NOMO-1 (cell line): Measurements from ENCODE around the gene PTPN12.
"Not testable (repeated sequence)": the region's sequence is repeated elsewhere in the genome, so short reads cannot be mapped to it uniquely, and the experiment has no call there.

Experiments used
- DNase-seq, 2 experiments: peaks; one replicate each; lab custom pipeline; 2025; ENCODE audit not compliant: unreplicated experiment in 2 of 2; lab: John Stamatoyannopoulos, UW

Gene PTPN12

DNA sequence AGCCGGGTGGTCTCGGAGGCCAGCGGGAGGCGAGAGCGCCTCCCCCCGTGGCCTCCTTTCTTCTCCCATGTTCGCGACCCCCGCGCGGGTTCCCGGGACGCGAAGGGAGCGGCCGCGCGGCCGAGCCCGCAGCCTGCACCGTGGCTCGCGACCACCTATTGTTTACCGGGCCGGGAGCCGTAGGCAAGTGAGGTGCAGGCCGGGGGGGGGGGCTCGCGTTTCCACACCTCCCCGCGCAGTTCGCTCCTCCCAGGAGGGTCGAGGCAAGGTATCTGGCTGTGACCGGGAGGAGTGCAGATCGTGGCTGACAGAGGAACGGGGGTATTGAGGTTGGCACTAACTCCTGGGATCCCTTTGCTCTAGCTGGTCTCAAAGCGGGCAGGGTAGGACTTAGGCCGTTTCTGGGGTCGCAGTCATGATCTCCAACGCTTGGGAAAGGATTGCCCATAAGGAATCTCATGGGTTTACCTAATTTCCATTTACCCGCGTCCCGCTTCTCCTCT, 734 bp downstream of the PTPN12 start:
- DNase-seq = peak; percentile 38 to 60

DNA sequence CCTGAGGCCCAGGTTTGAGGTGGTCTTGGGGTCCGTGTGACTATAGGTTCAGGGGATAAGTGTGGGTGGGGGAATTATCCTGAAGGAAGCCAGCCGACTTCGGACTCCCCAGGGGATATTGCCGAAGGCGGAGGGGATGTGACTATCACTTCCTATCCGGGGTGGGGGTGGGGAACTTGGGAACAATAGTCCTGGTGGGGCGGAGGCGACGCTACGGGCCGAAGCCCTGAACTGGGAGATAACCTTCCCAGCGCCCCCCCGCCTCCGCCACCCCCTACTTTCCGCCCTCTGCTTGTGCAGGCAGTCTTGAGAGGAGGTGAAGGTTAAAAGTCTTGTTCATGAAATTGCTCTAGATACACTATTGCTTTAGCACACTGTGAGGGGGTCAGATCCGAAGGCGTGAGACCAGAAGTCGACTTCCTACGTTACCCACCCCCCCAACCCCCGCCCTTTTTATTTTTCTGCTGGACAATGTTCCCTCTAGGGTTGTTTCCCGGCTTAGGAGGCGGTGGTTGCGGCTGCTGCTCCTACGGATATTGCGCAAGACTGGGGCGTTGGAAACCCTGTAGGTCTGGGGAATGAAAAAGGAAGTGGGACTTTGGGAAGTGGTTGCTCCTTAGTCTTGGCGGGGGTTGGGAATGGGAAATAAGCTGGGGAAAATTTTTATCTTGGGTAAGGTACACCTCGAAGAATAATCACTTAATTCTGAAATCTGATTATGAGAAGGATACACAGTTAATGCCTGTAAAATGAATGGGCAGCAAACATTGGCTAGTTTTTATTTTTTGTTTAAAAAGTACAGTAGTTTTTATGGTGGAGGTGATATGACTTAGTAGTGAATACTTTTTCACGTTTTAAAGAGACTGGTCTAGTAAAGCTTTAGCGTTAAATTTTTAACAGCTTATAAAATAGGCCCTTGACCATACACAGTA, 1.5 kb downstream of the PTPN12 start:
- peak; percentile 63 to 78 for DNase-seq

DNA sequence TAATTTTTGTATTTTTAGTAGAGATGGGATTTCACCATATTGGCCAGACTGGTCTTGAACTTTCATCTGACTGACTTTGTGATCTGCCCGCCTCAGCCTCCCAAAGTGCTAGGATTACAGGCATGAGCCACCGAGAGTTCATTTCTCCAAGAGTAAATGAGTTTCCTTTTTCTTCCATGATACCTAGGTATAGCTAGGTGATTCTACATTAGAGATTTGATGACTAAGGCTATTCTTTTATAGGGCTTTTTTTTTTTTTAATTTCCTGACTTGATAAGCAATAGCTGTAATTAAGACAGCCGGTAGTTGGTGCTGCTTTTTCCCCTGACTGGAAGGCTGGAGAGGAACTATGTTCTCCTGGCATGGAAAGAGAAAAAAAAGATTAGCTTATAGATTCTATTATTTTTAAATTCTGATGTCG, 3.3 kb downstream of the PTPN12 start:
- DNase-seq = no peak

DNA sequence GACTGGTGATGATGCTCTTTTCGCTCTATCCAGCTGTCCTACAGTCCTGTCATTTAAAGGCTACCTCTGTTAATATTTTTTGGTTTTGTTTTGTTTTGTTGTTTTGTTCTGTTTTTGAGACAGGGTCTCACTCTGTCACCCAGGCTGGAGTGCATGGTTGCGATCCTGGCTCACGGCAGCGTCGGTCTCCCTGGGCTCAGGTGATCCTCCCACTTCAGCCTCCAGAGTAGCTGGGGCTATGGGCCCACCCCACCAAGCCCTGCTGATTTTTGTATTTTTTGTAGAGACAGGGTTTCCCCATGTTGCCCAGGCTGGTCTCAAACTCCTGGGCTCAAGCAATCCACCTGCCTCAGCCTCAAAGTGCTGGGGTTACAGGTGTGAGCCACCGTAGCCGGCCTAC, 3.9 kb downstream of the PTPN12 start:
- DNase-seq = not testable (repeated sequence)

DNA sequence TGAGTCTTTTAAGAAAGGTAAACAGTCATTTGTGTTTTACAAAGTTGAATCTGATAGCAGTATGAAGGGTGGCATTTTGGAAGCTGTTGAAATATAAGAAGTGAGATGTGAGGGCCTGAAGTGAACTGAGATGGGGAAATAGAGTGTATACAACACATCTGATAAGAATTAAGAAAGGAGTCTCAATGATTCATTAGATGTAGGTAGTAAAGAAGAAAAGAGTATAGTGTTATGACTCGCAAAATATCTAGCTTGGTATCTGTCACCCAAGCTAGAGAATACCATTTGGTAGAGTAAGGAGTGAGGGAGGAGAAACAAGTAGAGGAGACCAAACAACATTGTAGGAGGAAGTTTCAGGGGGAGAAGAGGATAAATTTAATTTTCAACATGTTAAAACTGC, 5.3 kb downstream of the PTPN12 start:
- DNase-seq = peak in 1 of 2 experiments; percentile 70

DNA sequence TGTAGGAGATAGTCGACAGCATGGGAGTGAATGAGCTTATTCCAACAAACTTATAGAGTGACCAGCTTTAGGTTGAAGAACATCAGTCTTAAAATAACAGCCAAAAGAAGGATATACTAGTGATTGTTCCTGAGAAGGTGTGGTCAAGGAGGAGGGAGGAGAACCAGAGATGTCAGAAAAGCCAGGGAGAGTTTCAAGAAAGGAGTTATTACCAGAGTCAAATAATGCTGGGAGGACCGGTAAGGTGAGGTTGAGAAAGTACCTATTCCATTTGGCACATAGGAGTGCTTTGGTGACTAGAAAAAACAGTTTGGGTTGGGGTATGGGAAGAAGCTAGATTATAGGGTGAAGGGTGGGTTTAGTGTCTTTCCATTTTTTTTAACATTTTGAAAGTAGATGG, 5.8 kb downstream of the PTPN12 start:
- no peak for DNase-seq

DNA sequence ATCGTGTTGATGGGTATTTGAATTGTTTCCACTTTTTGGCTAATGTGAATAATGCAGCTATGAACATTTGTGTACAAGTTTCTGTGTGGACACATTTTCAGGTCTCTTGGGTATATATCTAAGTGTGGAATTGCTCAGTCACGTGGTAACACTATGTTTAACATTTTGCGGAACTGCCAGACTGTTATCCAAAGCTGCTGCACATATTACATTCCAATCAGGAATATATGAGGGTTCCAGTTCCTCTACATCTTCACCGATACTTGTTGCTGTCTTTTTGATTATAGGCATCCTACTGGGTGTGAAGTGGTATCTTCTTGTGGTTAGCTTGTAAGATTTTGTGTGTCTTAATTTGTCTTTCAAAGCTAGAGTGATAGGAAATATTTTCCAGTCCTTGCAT, 6.8 kb downstream of the PTPN12 start:
- no peak for DNase-seq

DNA sequence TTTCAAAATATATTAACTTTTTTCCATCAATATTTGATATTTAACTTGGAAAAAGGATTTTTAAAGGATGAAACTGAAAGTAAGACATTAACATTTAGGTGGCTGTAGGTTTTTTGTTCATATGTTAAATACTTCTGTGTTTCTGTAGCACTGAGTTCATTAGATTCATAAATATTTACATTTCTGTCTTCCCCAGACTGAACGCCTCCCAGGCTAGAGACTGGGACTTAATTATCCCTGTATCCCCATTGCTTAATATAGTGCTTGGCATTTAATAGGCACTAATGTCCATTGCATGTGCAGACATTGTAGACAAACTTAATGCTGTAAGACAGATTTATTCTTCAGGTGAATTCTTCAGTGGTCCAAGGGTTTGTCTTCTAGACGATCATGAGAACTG, 7.4 kb downstream of the PTPN12 start:
- DNase-seq = no peak

DNA sequence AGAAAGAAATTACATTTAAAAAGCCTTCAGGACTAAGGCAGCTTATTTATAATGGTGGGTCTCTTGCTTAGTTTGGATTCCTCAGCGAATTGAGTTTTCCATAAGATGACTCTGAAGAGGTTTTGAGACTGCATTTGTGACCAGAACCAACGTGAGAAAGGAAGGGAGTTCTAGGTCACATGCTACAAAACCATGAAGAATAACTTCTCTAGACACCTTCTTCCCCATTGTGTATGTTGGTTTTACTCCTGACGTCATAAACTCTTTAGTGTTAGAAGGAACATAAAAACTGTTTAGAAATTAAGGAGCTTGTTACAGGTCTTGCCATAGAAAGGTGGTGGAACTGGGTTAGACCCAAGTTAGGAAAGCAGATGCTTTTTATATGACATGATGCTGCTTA, 11.1 kb downstream of the PTPN12 start:
- peak in 1 of 2 experiments; percentile 83 for DNase-seq

DNA sequence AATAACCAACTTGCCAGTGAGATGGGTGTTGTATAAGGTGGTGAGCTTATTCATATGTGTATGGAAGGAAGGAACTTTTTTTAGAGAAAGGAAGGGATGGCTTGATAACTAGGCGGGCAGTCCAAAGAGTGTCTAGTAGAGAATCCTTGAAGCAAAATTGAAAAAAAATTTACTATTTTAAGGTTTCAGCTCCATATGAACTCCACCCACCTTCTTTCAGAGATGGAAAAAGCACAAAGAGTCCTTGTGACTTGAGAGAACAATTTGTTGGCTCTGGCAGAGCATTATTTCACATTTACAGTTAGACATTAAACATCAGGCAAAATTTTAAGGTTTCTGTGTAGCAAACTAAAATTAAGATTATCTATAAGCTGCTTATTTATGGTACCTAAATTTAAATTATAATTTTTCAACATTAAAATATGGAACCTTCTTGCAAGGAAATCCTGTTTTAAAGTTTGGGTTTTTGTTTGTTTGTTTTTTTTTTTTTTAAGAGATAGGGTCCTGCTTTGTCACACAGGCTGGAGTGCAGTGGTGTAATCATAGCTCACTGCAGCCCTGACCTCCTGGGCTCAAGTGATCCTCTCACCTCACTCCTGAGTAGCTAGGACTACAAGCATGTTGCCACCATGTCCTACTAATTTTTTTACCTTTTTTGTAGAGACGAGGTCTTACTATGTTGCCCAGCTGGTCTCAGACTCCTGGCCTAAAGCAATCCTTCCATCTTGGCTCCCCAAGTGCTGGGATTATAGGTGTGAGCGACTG, 12.2 kb downstream of the PTPN12 start:
- DNase-seq = no peak

DNA sequence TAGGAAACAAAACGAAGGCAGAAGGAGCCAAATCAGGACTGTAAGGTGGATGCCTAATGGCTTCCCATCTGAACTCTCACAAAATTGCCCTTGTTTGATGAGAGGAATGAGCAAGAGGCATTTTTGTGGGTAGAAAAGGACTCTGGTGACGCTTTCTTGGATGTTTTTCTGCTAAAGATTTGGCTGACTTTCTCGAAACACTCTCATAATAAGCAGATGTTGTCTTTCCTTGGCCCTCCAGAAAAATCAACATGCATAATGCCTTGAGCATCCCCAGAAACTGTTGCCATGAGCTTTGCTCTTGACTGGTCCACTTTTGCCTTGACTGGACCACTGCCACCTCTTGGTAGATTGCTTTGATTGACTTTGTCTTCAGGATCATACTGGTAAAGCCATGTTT, 13.5 kb downstream of the PTPN12 start:
- DNase-seq = no peak

DNA sequence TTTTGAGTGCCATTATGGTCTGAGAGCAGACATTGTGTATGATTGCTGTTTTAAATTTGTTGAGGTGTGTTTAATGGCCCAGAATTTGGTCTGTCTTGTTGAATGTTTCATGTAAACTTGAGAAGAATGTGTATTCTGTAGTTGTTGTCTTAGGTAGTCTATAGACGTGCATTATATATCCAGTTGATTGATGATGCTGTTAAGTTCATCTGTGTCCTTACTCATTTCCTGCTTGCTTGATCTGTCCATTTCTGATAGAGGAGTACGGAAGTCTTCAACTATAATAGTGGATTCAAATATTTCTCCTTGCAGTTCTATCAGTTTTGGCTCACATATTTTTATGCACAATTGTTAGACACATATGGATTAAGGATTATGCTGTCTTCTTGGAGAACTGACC, 16.0 kb downstream of the PTPN12 start:
- no peak for DNase-seq

DNA sequence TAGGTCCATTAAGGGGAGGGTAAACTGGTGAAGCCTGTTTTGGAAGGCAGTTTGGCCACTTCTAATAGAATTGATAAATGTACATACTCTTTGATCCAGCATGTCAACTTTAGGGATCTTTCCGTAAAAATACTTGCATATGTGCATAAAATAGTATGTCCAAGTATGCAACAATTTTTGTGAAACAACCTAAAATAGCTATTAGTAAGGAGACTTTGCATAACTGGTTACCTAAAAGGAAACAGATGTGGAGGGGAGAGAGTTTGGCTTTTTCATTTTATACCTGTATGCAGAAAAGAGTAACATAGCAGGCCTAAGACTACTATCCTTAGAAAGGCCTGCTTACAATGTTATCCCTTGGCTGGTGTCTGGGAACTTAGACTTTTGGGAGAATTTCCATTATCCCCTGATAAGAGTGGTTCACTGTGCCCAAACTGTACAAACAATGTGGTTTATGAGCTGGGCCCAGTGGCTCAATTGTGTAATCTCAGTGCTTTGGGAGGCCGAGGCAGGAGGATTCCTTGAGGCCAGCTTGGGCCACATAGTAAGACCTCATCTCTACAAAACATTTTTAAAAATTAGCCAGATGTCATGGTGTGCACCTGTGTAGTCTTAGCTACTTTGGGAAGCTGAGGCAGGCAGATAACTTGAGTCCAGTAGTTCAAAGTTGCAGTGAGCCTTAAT, 21.3 kb downstream of the PTPN12 start:
- DNase-seq = no peak

DNA sequence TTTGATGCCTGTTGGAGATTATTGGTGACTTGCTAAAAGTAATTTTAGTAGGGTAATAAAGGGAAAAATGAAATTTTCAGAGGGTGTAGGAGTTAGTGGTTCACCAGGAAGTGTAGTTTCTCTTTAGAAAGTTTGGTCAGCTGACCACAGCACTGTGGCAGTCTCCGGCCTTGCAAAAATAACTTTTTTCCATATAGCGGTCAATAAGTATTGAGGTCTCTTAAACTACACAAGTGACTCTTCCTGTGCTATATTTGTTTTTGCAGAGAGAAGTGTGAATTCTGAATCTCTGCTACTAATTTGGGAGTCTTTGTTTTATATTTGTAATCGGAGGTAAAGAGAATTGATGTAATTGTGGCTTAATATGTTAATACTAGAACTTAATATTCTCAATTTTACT, 24.3 kb downstream of the PTPN12 start:
- peak in 1 of 2 experiments; percentile 44 for DNase-seq

DNA sequence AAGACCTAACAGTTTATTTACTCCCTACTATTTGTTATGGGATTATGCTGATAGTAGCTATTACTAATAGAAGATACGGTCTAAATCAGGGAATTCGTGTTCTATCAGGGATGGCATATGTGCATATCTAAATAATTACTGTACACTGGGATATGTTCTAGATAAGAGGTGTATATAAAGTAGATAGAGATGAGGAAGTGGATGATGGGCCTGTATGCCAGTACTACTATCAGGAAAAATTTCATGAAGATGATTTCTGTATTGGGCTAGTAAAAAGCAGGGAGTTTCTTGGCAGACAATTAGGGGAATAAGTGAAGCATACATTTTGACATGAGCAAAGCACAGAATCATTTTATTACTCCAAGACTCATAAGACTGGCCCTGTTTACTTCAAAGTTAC, 26.2 kb downstream of the PTPN12 start:
- no peak for DNase-seq

DNA sequence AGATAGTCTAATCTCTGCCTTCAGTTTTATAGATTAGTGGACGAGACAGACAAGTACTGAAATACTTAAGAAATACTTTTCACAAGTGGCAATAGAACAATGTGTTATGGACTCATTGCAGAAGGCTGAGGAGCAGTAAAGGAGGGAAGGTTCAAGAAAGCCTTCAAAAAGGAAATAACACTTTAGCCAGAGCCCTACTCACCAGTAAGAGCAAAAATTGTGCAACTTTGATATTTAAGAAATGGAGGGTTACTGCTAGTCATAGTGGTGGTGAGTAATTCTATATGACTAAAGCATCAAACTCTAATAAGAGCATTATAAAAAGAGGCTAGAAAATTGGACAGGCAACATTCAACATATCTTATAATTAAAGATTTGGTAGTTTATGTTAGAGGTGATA, 28.8 kb downstream of the PTPN12 start:
- peak; percentile 91 to 97 for DNase-seq

DNA sequence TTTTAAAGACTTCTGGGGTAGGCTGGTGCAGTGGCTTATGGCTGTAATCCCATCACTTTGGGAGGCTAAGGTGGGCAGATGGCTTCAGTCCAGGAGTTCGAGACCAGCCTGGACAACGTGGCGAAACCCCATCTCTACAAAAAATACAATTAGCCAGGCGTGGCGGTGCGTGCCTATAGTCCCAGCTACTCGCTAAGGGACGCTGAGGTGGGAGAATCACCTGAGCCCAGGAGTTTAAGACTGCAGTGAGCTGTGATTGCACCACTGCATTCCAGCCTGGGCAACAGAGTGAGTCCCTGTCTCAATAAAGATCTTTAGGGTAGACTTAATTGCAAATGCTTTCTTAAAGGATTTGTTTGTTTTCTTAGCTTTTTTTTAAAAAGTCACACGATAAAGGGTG, 29.3 kb downstream of the PTPN12 start:
- no peak for DNase-seq

DNA sequence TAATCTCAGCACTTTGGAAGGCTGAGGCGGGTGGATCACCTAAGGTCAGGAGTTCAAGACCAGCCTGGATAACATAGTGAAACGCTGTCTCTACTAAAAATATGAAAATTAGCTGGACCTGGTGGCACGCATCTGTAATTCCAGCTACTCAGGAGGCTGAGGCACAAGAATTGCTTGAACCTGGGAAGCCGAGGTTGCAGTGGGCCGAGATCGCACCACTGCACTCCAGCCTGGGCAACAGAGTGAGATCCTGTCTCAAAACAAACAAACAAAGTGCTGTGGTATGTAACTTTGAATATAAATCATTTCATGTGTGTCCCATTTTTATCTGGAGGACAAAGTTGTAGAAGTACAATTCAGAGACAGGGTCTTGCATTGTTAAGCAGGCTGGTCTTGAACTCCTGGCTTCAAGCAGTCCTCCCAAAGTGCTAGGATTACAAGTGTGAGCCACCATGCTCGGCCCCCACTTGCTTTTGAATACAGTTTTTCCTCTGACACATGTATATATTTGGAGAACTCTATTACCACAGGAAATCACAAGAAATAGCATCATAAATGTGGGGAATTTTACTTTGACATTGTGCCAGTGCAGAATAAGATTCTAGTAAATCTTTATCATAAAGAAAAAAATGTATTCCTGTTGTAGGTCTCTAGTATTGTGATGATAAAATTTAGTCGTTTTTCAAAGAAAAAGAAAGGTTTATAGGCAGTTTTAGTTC, 32.6 kb downstream of the PTPN12 start:
- DNase-seq = no peak

DNA sequence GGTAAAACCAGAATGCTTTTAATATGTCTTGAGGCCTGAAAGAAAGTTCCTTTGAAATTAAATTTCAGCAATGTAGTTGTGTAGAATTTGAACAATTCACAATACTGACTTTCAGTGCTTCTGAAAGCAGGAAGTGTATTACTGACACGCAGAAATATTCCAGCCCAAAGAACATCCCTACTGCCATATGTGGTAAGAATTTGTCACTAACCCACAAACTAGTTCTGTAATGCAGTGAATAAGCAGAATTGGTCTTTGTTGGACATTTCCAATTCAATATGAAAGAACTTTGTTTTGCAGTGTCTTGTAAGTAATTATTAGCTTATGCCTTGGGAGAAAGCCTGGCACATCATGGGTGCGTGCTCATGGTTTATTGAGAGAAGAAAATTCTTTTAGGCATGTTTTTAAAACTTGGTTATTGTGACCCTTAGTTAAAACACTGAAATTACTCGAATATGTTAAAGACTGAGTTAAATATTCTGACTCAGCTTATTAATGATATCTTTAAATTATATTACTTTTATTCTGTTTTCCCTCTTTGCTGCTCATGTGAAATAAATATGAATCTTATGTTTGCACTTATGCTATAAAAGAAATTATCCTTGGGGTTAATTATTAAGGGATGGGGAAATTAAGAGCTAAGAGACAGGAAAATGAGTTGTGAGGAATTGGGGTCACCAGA, 33.4 kb downstream of the PTPN12 start:
- peak; percentile 88 to 100 for DNase-seq

DNA sequence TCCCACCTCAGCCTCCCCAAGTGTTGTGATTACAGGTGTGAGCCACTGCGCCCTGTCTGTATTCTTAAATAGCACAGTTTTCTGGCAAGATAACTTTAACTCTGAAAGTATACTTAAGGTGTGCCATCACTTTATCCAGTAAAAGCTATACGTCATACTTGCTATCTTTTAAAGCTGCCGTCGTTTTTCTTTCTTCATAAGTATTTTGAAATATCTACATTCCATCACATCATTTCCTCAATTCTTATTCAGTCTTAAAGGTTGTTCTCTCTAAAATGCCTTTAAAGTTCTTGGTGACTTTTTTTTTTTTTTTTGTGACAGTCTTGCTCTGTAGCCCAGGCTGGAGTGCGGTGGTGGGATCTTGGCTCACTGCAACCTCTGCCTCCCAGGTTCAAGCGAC, 34.7 kb downstream of the PTPN12 start:
- DNase-seq = peak; percentile 63 to 96
